Mucosa of gallbladder (tissue), 1 donor: ENCODE measurements around the gene MPC2. TPM values are rescaled to one million over a fixed set of nuclear protein-coding genes. Genes with fewer than 3 reads are reported as not detected.
A peak's percentile ranks its signal among the peaks of the same experiment; 100 is the strongest.
"Not testable (repeated sequence)": the region's sequence is repeated elsewhere in the genome, so short reads cannot be mapped to it uniquely, and the experiment has no call there.

Source experiments
- DNase-seq: peaks from one replicate; pipeline ENCODE4 v3.0.0-alpha.2; 2020; ENCODE audit warnings: low spot score
- total RNA-seq: library from RNA; stranded (reverse); gene quantifications from one replicate; pipeline ENCODE4 v1.2.1, GENCODE V29; 2021
- donor health status: DM: no; HTN: no; CAD: no.

Gene MPC2
- total RNA-seq, 1 donor from 2014 or later: 212 TPM

DNA sequence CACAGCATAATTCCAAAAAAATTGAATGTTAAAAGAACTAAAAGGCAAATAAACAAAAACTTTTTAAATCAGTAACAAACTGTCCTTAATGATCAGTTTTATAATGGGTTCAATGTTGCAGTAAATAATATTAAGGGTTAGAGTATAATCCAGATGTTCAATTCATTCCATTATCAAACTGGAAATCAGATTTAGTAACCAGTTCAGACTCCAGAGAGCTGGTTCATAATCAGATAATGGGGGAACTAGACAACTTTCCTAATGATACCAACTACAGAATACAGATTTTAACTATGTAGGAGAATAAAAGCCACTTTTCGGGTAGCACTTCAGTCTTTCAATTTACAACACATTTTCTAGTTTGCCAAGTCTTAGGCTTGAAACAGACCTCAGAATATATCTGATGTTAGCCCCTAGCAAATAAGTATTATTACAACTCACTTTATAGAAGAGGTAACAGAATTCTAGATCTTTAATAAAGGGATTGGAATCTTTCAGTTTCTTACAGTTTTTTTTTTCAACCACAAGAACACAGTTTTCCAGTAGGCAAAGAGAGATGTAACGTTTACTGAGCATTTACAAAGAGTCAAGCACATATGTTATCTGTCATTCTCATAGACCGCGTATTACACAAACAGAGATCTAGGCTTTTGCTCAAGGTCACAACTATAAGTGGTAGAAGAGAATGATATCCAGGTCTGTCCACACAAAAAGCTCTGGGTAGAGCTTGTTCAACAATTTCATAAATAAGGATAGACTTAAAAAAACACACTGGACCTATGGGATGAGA, 2.3 kb downstream of the MPC2 start:
- DNase-seq: no peak

DNA sequence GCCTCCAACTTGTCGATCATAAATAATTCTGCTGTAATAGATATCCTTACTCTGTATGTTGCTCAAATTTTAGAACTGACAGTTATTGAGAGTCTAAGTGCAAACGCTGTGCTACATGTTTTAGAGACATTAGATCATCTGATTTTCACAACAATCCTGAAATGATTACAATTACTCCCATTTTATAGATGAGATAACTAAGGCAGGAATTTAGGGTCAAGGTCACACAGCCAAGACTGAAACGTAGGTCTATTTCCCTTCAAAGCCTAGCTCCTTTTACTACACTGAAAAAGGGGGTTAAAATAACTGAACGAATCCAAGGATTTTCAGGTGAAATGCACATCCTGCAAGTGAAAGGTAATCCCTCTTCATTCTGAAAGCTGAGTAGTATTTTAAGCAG, 3.1 kb downstream of the MPC2 start:
- no peak for DNase-seq

- no peak for DNase-seq
Measured at GRCh38 chr1:167929725-167930124, 7.1 kb downstream of the MPC2 start.

GRCh38 chr1:167928919-167929318, 8.0 kb downstream of the MPC2 start:
- DNase-seq: not testable (repeated sequence)

GRCh38 chr1:167928457-167928852, 8.4 kb downstream of the MPC2 start:
- DNase-seq: no peak

DNA sequence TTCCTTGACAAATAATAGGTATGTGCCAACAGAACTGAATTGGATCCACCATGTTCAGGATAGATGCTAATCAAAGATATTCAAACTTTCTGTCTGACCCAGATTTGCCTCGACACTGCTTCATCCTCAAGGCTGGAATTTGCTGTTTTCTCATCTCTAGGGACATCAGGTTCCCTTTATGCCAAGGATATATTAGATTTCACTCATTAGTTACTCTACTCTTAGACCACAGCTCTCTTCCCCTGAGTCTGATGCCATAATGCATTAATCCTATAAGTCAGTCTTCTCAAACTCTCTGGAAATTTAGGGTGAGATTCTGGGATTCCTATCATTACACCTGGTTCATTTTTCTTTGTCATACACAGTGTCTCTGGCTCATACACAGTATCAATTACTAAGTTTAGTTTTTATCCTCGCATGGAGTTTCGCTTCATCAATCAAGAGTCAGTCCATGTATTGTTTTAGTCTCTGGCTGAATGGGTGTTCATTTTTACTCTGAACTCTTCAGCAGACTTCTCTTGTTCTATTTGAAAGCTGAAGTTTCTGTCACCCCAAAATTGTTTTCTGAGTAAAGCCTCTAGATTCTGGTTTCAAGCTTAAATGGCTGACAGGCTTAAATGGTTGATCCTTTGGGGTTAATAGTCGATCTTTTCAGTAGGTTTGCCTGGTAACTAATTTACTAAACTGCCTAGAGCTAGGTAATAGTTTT, 9.7 kb downstream of the MPC2 start:
- no peak for DNase-seq

DNA sequence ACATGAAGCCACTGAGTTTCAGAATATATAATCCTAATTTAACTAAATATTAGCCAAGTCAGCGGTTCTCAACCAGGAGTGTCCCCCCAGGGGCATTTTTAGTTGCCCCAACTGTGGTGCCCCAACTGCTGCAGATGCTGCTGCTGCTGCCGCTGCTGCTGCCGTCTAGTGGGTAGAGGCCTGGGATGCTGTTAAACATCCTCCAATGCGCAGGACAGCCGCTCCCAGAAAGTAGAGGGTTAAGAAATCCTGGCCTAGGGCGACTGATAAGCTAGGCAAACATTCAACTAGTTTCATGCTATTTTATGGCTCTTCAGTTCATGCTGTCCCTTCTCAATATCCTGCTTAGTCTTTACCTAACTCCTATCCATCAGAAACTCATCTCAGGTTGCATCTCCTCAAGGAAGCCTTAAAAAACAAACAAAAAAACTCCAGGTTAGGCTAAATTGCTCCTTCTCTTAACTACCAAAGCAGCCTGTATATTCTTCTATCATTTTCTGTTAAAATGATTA, 10.3 kb downstream of the MPC2 start:
- peak; percentile 32 for DNase-seq

- no peak for DNase-seq
Measured at GRCh38 chr1:167924543-167925231, 12.2 kb downstream of the MPC2 start.

GRCh38 chr1:167924102-167924501, 12.8 kb downstream of the MPC2 start:
- DNase-seq: no peak

DNA sequence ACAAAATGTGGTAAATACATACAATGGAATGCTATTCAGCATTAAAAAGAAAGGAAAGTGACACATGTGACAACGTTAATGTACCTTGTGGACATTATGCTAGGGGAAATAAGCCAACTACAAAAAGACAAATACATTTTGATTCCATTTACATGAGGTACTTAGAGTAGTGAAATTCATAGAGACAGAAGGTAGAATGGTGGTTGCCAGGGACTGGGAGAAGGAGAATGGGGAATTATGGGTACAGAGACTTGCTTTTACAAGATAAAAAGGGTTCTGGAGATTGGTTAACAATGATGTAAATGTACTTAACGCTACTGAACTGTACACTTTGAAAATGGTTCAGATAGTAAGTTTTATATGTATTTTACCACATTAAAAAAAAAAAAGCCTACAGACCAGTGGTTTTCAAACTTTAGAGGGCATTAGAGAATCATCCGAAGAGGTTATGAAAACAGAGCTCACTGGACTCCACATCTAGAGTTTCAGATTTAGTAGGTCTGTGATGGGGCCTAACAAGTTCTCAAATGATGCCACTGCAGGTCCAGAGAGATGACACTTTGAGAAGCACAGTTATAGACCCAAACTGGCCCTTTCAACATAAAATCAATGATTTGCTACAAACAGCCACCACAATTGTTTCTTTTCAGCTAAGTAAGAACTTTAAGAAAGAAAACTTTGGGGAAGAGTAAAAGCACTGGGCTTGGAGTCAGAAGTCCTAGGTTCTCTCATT, 13.4 kb downstream of the MPC2 start:
- no peak for DNase-seq

GRCh38 chr1:167922611-167923074, 14.2 kb downstream of the MPC2 start:
- no peak for DNase-seq

DNA sequence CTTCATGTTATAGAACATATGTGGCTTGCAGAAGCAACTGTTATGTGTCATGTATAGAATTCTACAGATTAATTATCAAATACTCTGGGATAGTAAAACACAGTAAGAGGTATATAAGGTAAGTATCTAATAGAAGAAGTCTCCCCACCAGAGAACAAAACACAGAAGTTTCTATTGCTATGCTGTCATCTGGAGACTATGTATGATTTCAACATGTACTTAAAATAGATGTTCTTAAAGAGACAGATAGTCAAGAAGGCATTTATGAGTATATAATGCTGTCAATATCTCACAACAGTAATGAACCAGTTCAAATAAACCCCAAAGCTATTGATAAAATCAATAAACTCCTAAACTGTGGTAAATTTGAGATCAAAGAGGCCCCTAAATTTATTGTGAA, 14.8 kb downstream of the MPC2 start:
- no peak for DNase-seq

- DNase-seq: peak; percentile 29
Measured at GRCh38 chr1:167916766-167917511, 19.9 kb downstream of the MPC2 start.

DNA sequence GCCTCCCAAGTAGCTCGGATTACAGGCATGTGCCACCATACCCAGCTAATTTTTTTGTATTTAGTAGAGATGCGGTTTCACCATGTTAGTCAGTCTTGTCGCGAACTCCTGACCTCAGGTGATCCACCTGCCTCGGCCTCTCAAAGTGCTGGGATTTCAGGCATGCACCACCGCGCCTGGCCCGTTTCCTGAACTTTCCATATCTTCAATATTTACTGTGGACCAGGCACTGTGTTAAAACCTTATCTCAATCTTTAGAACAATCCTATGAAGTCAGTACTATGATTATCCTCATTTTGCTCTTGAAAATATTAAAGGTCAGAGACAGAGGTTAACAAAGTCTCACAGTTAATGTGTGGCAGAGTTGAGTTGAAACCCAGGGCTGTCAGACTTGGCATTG, 21.3 kb downstream of the MPC2 start:
- DNase-seq: peak; percentile 61

- DNase-seq: peak; percentile 61
Measured at GRCh38 chr1:167913895-167914496, 22.9 kb downstream of the MPC2 start, which contains the start of gene ADCY10. Gene ADCY10 (minus strand): TSS chr1:167914134. CDS start chr1:167905140, 8,994 bp downstream.

GRCh38 chr1:167912294-167912693, 24.6 kb downstream of the MPC2 start:
- DNase-seq: no peak

GRCh38 chr1:167911413-167911812, 25.5 kb downstream of the MPC2 start:
- DNase-seq: no peak

DNA sequence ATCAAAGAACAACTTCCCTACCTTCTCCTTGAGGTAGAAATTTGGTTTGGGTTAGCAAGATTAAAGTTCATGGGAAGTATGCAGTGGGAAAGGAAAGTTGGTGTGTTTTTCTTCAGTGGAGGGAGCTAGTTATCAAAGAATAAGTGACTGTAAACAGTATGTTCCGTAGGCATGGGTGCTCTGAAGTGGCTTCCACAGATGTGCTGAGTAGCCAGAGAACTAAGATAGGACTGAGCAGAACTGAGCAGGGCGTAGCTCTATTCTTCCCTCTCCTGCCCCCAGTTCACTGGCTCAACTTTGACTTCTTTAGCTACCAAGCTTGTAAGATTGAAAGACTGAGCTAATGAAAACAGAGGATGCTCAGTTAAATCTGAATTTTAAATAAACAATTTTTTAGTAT, 26.3 kb downstream of the MPC2 start:
- no peak for DNase-seq

DNA sequence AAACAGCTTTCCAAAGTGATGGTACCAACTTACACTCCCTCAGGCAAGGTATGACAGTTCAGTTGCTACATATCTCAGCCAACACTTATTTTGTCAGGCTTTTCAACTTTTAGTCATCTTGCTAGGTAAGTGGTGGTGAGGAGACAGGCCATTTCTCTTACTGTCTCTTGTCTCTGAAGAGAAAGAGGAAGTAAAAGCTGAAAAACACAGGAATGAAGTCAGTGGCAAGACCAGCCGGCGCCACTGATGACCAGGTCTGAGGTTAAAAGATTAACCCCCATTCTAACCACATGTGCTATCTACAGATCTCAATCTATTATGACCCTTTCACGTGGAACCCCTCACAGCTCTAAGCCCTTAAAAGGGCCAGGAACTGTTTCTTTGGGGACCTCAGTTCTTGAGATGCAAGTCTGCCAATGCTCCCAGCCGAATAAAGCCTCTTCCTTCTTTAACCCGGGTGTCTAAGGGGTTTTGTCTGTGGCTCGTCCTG, 27.1 kb downstream of the MPC2 start:
- DNase-seq: no peak

GRCh38 chr1:167905671-167906070, 31.2 kb downstream of the MPC2 start:
- no peak for DNase-seq
